CD4-positive, alpha-beta memory T cell (primary cell): ENCODE results near the gene METTL21A. TPM values are rescaled to one million over a fixed set of nuclear protein-coding genes. Genes with fewer than 3 reads are reported as not detected.
"Not testable (repeated sequence)": the region's sequence is repeated elsewhere in the genome, so short reads cannot be mapped to it uniquely, and the experiment has no call there.

ENCODE experiments used
- CTCF ChIA-PET: fragments of 350-600 bp; sonication (Branson Sonifier 250); formaldehyde crosslinking; loops from one replicate; lab custom pipeline; 2021; ENCODE audit warnings: inconsistent platforms; ENCODE audit not compliant: partially characterized antibody; lab: Charles Lee
- POLR2A ChIA-PET: fragments of 350-600 bp; sonication (Branson Sonifier 250); formaldehyde crosslinking; loops from one replicate; lab custom pipeline; 2021; ENCODE audit not compliant: partially characterized antibody; lab: Charles Lee
- DNase-seq, 5 donors: peaks; one replicate each; pipeline versions ENCODE4 v3.0.0 to v3.0.0-alpha.2; 2020 to 2022; ENCODE audit warnings: mixed read lengths in 1 of 5
- H3K27ac ChIP-seq: one replicate; pipeline ENCODE4 v1.7.0; 2013; ENCODE audit warnings: low read depth, low read length
- H3K27me3 ChIP-seq: 2 replicates; pipeline ENCODE4 v1.7.0; 2013; ENCODE audit warnings: mild to moderate bottlenecking, low read length, moderate library complexity; ENCODE audit not compliant: insufficient read depth
- H3K36me3 ChIP-seq: 2 replicates; pipeline ENCODE4 v1.7.0; 2013; ENCODE audit warnings: mild to moderate bottlenecking, low read length, moderate library complexity; ENCODE audit not compliant: insufficient read depth
- H3K4me1 ChIP-seq: 2 replicates; pipeline ENCODE4 v1.7.0; 2013; ENCODE audit warnings: mild to moderate bottlenecking, low read length, moderate library complexity; ENCODE audit not compliant: insufficient read depth
- H3K4me3 ChIP-seq, 2 donors: one replicate each; pipeline ENCODE4 v1.7.0; 2013; ENCODE audit warnings: low read length in 2 of 2, mild to moderate bottlenecking in 1 of 2
- H3K9me3 ChIP-seq, 2 donors: one replicate each; pipeline ENCODE4 v1.7.0; 2013; ENCODE audit warnings: low read length in 2 of 2, control low read depth in 1 of 2; ENCODE audit not compliant: control insufficient read depth in 1 of 2
- H3K27ac Mint-ChIP-seq, 7 donors: one replicate each; pipeline ENCODE4 v1.8.0; 2020 to 2021; ENCODE audit warnings: mixed read lengths in 7 of 7, mild to moderate bottlenecking in 6 of 7, inconsistent platforms in 3 of 7, moderate library complexity in 3 of 7
- H3K27me3 Mint-ChIP-seq, 2 donors: one replicate each; pipeline ENCODE4 v1.8.0; 2020 to 2021; ENCODE audit warnings: mixed read lengths in 2 of 2
- H3K36me3 Mint-ChIP-seq, 2 donors: one replicate each; pipeline ENCODE4 v1.8.0; 2020 to 2021; ENCODE audit warnings: mixed read lengths in 2 of 2, inconsistent platforms in 1 of 2, mild to moderate bottlenecking in 1 of 2
- H3K4me1 Mint-ChIP-seq, 4 donors: one replicate each; pipeline ENCODE4 v1.8.0; 2020 to 2021; ENCODE audit warnings: mixed read lengths in 4 of 4, mild to moderate bottlenecking in 1 of 4
- H3K4me3 Mint-ChIP-seq, 8 donors: one replicate each; pipeline ENCODE4 v1.8.0; 2020 to 2021; ENCODE audit warnings: mixed read lengths in 8 of 8, mild to moderate bottlenecking in 7 of 8, moderate library complexity in 6 of 8, inconsistent platforms in 3 of 8
- H3K9me3 Mint-ChIP-seq, 8 donors: one replicate each; pipeline ENCODE4 v1.8.0; 2020 to 2021; ENCODE audit warnings: mixed read lengths in 8 of 8, mild to moderate bottlenecking in 5 of 8, inconsistent platforms in 3 of 8, moderate library complexity in 1 of 8
- intact Hi-C: fragments of 100-400 bp; cut with micrococcal nuclease; formaldehyde crosslinking; loops from one replicate; pipeline ENCODE4 v1.15.1; 2023
- polyA plus RNA-seq, 2 donors: library from polyadenylated mRNA; unstranded; fragments of 300-500 nt; fragmentation: Illumina TruSeq; gene quantifications; one replicate each; pipeline ENCODE4 v1.2.3, GENCODE V29; 2021
- total RNA-seq, 2 experiments: library from RNA; stranded (reverse); gene quantifications; one replicate each; pipeline ENCODE4 v1.2.3, GENCODE V29; 2021

The METTL21A gene
- total and polyA plus RNA-seq, 4 experiments from 2014 or later: 16.6 to 38.2 (median 21.9) TPM

GRCh38 chr2:207639288-207639687 is 14.1 kb upstream of the METTL21A start:
- DNase-seq, H3K27ac Mint-ChIP-seq: not testable (repeated sequence)

GRCh38 chr2:207635468-207636200 is 10.4 kb upstream of the METTL21A start:
- H3K4me1 ChIP-seq: no peaks in the 10 kb centered on the region
- H3K36me3 Mint-ChIP-seq: no peaks in the 10 kb centered on the region
- H3K4me1 Mint-ChIP-seq: no peaks in the 10 kb centered on the region
- H3K36me3 ChIP-seq: no peaks in the 10 kb centered on the region
- no peak overlapping the region for H3K27ac Mint-ChIP-seq
- POLR2A ChIA-PET: no interaction called here
- peaks cover 2 to 4% of the 10 kb centered on the region in 2 donors for H3K27me3 Mint-ChIP-seq
- intact Hi-C loops: no loop called here
- H3K9me3 ChIP-seq: no peaks in the 10 kb centered on the region
- no peak overlapping the region for H3K4me3 ChIP-seq
- no peak overlapping the region for H3K27ac ChIP-seq
- no peaks in the 10 kb centered on the region for H3K27me3 ChIP-seq
- H3K9me3 Mint-ChIP-seq: peaks cover 0 to 9% (median 6%) of the 10 kb centered on the region in 8 donors
- CTCF ChIA-PET: interaction anchor here (0.9 to 1.0 kb wide), 2 partner anchors 9 to 14 kb away, joined by 3 read pairs; no protein-coding TSS in a partner anchor
- no peak overlapping the region for H3K4me3 Mint-ChIP-seq
- no peak for DNase-seq

More at GRCh38 chr2:207639288-207639687, 14.1 kb upstream of the METTL21A start:
- CTCF ChIA-PET, POLR2A ChIA-PET, H3K4me3 ChIP-seq, H3K4me3 Mint-ChIP-seq, H3K9me3 ChIP-seq, H3K36me3 ChIP-seq, H3K27ac ChIP-seq, H3K36me3 Mint-ChIP-seq, H3K4me1 ChIP-seq, H3K27me3 ChIP-seq, intact Hi-C loops, H3K4me1 Mint-ChIP-seq: not testable (repeated sequence)
- H3K9me3 Mint-ChIP-seq: peaks cover 0 to 16% (median 10%) of the 10 kb centered on the region in 8 donors
- H3K27me3 Mint-ChIP-seq: peaks cover 9 to 10% of the 10 kb centered on the region in 2 donors

GRCh38 chr2:207633686-207634085 is 8.5 kb upstream of the METTL21A start:
- H3K36me3 Mint-ChIP-seq: no peaks in the 10 kb centered on the region
- no peaks in the 10 kb centered on the region for H3K4me1 ChIP-seq
- no peaks in the 10 kb centered on the region for H3K9me3 ChIP-seq
- no peak overlapping the region for H3K4me3 Mint-ChIP-seq
- ChIA-PET POLR2A (interaction anchor here (1.1 kb wide), 1 partner anchor 78 kb away, joined by 3 read pairs; the partner anchor contains the start of gene CCNYL1), CTCF (interaction anchor here (1.1 to 1.7 kb wide), 2 partner anchors 8 to 407 kb away, joined by 3 to 10 read pairs; partner anchors contain the start of gene METTL21A)
- no peaks in the 10 kb centered on the region for H3K9me3 Mint-ChIP-seq
- H3K4me3 ChIP-seq: no peak overlapping the region
- no peak for DNase-seq
- H3K27me3 Mint-ChIP-seq: no peaks in the 10 kb centered on the region
- H3K4me1 Mint-ChIP-seq: no peaks in the 10 kb centered on the region
- intact Hi-C loops: no loop called here
- no peaks in the 10 kb centered on the region for H3K27me3 ChIP-seq
- peak overlapping the region in 1 of 7 donors; percentile 42 for H3K27ac Mint-ChIP-seq
- no peak overlapping the region for H3K27ac ChIP-seq
- H3K36me3 ChIP-seq: no peaks in the 10 kb centered on the region

GRCh38 chr2:207632575-207633493 is 7.6 kb upstream of the METTL21A start:
- Mint-ChIP-seq H3K4me1 (peaks cover 0 to under 1% (median under 1%) of the 10 kb centered on the region in 4 donors), H3K4me3 (no peak overlapping the region), H3K9me3 (no peaks in the 10 kb centered on the region), H3K27ac (no peak overlapping the region), H3K27me3 (no peaks in the 10 kb centered on the region), H3K36me3 (no peaks in the 10 kb centered on the region)
- intact Hi-C loops: no loop called here
- no peak overlapping the region for H3K27ac ChIP-seq
- H3K36me3 ChIP-seq: no peaks in the 10 kb centered on the region
- DNase-seq: no peak
- no peaks in the 10 kb centered on the region for H3K27me3 ChIP-seq
- ChIA-PET CTCF (interaction anchor here (1.7 kb wide), 1 partner anchor 7 kb away, joined by 10 read pairs; the partner anchor contains the start of gene METTL21A), POLR2A (interaction anchor here (1.1 kb wide), 1 partner anchor 78 kb away, joined by 3 read pairs; the partner anchor contains the start of gene CCNYL1)
- H3K4me3 ChIP-seq: no peak overlapping the region
- no peaks in the 10 kb centered on the region for H3K9me3 ChIP-seq
- H3K4me1 ChIP-seq: no peaks in the 10 kb centered on the region

GRCh38 chr2:207630491-207630890 is 5.3 kb upstream of the METTL21A start:
- Histone ChIP-seq H3K9me3 (no peaks in the 10 kb centered on the region), H3K27me3 (no peaks in the 10 kb centered on the region), H3K4me1 (peaks cover 7% of the 10 kb centered on the region), H3K27ac (no peak overlapping the region), H3K4me3 (no peak overlapping the region), H3K36me3 (no peaks in the 10 kb centered on the region)
- H3K9me3 Mint-ChIP-seq: no peaks in the 10 kb centered on the region
- H3K27me3 Mint-ChIP-seq: no peaks in the 10 kb centered on the region
- H3K4me3 Mint-ChIP-seq: no peak overlapping the region
- intact Hi-C loops: no loop called here
- no peak for DNase-seq
- peaks cover 4 to 12% (median 6%) of the 10 kb centered on the region in 4 donors for H3K4me1 Mint-ChIP-seq
- peaks cover 0 to 4% of the 10 kb centered on the region in 2 donors for H3K36me3 Mint-ChIP-seq
- ChIA-PET CTCF (interaction anchor here (1.1 kb wide), 1 partner anchor 96 kb away, joined by 3 read pairs; no protein-coding TSS in a partner anchor), POLR2A (interaction anchor here (0.6 kb wide), 1 partner anchor 30 kb away, joined by 3 read pairs; no protein-coding TSS in a partner anchor)
- H3K27ac Mint-ChIP-seq: no peak overlapping the region

GRCh38 chr2:207629553-207629952 is 4.4 kb upstream of the METTL21A start:
- CTCF ChIA-PET: no interaction called here

More at GRCh38 chr2:207629553-207629952, 4.4 kb upstream of the METTL21A start:
- H3K27me3 Mint-ChIP-seq: no peaks in the 10 kb centered on the region
- no peak overlapping the region for H3K27ac ChIP-seq
- H3K27me3 ChIP-seq: no peaks in the 10 kb centered on the region
- H3K4me1 ChIP-seq: peaks cover 7% of the 10 kb centered on the region
- H3K4me3 ChIP-seq: no peak overlapping the region
- DNase-seq: no peak
- POLR2A ChIA-PET: no interaction called here
- H3K4me3 Mint-ChIP-seq: peak overlapping the region in 2 of 8 donors; percentile 46
- H3K9me3 ChIP-seq: no peaks in the 10 kb centered on the region
- H3K9me3 Mint-ChIP-seq: no peaks in the 10 kb centered on the region
- intact Hi-C loops: loop anchor here (10.0 kb wide), 1 partner anchor 55 kb away; no protein-coding TSS in a partner anchor
- H3K36me3 Mint-ChIP-seq: peaks cover 0 to 7% of the 10 kb centered on the region in 2 donors
- no peaks in the 10 kb centered on the region for H3K36me3 ChIP-seq
- H3K27ac Mint-ChIP-seq: peak overlapping the region in 6 of 7 donors; percentile 70 to 87 (median 74)
- H3K4me1 Mint-ChIP-seq: peaks cover 4 to 13% (median 8%) of the 10 kb centered on the region in 4 donors
